NCI-H2227 (cell line): ENCODE data around the gene CRYAA.

ENCODE experiments used
- DNase-seq: peaks from one replicate; lab custom pipeline; 2025; ENCODE audit not compliant: unreplicated experiment; lab: John Stamatoyannopoulos, UW

The CRYAA gene

GRCh38 chr21:43201491-43201890 lies 32.7 kb downstream of the CRYAA start:
- DNase-seq: no peak

- no peak for DNase-seq
Observed at GRCh38 chr21:43203591-43203990, 34.8 kb downstream of the CRYAA start.

- DNase-seq: no peak
Observed at GRCh38 chr21:43204638-43205037, 35.8 kb downstream of the CRYAA start.

- no peak for DNase-seq
Observed at GRCh38 chr21:43206231-43207042, 37.6 kb downstream of the CRYAA start.

- DNase-seq: no peak
Observed at GRCh38 chr21:43207043-43207315, 38.2 kb downstream of the CRYAA start.

- DNase-seq: no peak
Observed at GRCh38 chr21:43207868-43208267, 39.1 kb downstream of the CRYAA start.

- DNase-seq: no peak
Observed at GRCh38 chr21:43208561-43209332, 39.9 kb downstream of the CRYAA start.

GRCh38 chr21:43209575-43210453 lies 41.0 kb downstream of the CRYAA start:
- no peak for DNase-seq

GRCh38 chr21:43210454-43211071 lies 41.8 kb downstream of the CRYAA start:
- no peak for DNase-seq

- no peak for DNase-seq
Observed at GRCh38 chr21:43211072-43211759, 42.4 kb downstream of the CRYAA start.

GRCh38 chr21:43211760-43212115 lies 42.9 kb downstream of the CRYAA start:
- no peak for DNase-seq
